ENCODE measurements around the gene LPAR2.

Gene LPAR2

GRCh38 chr19:19597809-19598306, 30.2 kb downstream of the LPAR2 start:
- peak in 1 of 2 donors; percentile 42 for DNase-seq (ENCODE audit: low read depth in 2 of 2)

- no peak for DNase-seq (ENCODE audit: low read depth in 2 of 2)
Measured at GRCh38 chr19:19595171-19595701, 32.8 kb downstream of the LPAR2 start.

GRCh38 chr19:19594381-19594780, 33.6 kb downstream of the LPAR2 start:
- DNase-seq (ENCODE audit: low read depth in 2 of 2), result no peak

GRCh38 chr19:19592690-19593089, 35.3 kb downstream of the LPAR2 start:
- DNase-seq (ENCODE audit: low read depth in 2 of 2), result no peak

- peak; percentile 52 to 64 for DNase-seq (ENCODE audit: low read depth in 2 of 2)
Measured at GRCh38 chr19:19591133-19591825, 36.7 kb downstream of the LPAR2 start.

GRCh38 chr19:19588546-19588945, 39.5 kb downstream of the LPAR2 start:
- no peak for DNase-seq (ENCODE audit: low read depth in 2 of 2)

- DNase-seq (ENCODE audit: low read depth in 2 of 2), result no peak
Measured at GRCh38 chr19:19587771-19588170, 40.2 kb downstream of the LPAR2 start.

GRCh38 chr19:19584356-19584755, 43.7 kb downstream of the LPAR2 start:
- no peak for DNase-seq (ENCODE audit: low read depth in 2 of 2)

- no peak for DNase-seq (ENCODE audit: low read depth in 2 of 2)
Measured at GRCh38 chr19:19582471-19582870, 45.5 kb downstream of the LPAR2 start.

- DNase-seq (ENCODE audit: low read depth in 2 of 2), result no peak
Measured at GRCh38 chr19:19581391-19581790, 46.6 kb downstream of the LPAR2 start.

GRCh38 chr19:19580418-19580817, 47.6 kb downstream of the LPAR2 start:
- no peak for DNase-seq (ENCODE audit: low read depth in 2 of 2)

GRCh38 chr19:19579533-19580361, 48.3 kb downstream of the LPAR2 start:
- DNase-seq (ENCODE audit: low read depth in 2 of 2), result no peak

- no peak for DNase-seq (ENCODE audit: low read depth in 2 of 2)
Measured at GRCh38 chr19:19578252-19578651, 49.8 kb downstream of the LPAR2 start.

GRCh38 chr19:19575411-19575810, 52.6 kb downstream of the LPAR2 start:
- no peak for DNase-seq (ENCODE audit: low read depth in 2 of 2)
